T follicular helper cell (primary cell): ENCODE measurements around the gene NEDD9.

Source experiments
- DNase-seq: peaks from one replicate; pipeline ENCODE4 v3.0.0-alpha.2; 2020; ENCODE audit warnings: low read depth

NEDD9 gene

GRCh38 chr6:11233673-11234573 lies 1.5 kb upstream of the NEDD9 start:
- DNase-seq, result no peak

GRCh38 chr6:11232770-11233626 lies 530 bp upstream of the NEDD9 start:
- no peak for DNase-seq

DNA sequence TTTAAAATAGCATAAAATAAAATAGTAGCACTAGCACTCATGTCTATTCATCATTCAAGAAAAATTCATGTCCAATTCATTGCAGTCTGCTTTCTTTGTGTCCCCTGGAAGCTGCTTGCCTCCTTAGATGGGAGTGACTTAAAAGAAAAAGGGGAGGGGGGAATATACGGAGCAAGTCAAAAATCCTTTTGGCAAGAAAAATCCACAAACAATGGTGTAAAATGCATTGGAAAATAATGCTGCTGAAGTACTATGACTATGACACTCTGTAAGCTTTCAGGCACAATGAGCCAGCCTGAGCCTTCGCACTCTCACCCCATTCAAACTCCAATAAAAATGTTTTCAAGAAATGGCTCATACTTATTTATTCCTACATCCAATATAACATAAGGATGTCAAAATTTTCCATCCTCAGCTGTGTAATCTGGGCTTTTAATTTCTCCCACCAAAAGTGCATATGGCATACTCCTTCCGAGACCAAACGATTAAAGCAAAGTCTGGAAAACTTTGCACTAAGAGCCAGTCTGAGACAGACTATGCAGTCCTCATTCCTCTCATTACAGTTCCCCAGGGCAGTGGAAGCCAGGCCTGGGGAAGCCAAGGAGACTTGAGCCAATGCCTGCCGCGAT lies 790 bp downstream of the NEDD9 start:
- no peak for DNase-seq

GRCh38 chr6:11231108-11231463 lies 1.4 kb downstream of the NEDD9 start:
- DNase-seq, result no peak

- no peak for DNase-seq
These were observed 2.0 kb downstream of the NEDD9 start for GRCh38 chr6:11230158-11231107.

DNA sequence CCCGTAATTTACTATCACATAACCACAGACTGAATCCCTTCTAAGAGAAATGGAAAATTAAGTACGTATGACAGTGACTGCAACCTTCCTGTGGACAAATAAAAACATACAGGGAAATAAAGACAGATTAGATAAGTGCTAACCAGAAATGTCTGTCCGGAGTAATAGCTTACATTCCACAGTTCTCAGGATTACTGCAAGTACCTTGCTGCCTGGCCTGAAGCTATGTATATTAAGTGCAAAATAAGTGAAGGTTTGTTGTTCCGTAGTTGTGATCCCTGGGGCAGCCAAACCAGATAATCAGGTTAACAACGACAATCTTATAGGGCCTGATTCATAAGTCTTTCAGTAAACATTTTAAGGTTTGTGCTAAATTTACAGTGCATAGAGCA lies 2.8 kb downstream of the NEDD9 start:
- DNase-seq, result no peak

GRCh38 chr6:11228935-11229654 lies 3.4 kb downstream of the NEDD9 start:
- DNase-seq, result no peak

- no peak for DNase-seq
These were observed 4.8 kb downstream of the NEDD9 start for GRCh38 chr6:11227698-11228097.

GRCh38 chr6:11226005-11226404 lies 6.5 kb downstream of the NEDD9 start:
- DNase-seq, result no peak

DNA sequence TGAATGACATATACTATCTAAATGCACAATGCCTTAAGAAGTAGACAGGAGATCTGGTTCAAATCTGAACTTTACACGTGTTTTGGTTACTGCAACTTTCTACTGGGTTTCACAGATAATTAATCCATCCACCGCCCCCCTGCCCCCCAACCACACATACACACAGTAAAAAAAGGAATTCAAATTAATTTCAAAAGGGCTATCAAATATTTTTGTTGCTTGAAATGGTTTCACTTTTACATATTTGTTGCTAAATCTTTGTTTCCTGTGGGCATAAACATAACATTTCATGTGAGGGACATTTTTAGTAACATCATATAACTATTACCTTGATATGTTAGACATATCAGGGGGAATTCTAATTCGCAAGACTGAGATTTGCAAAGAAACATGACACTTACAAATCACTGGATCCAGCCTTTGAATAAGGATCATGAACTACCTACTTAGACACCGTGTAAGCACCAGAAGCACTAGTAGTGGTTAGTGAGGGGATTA lies 7.5 kb downstream of the NEDD9 start:
- DNase-seq, result no peak

- no peak for DNase-seq
These were observed 8.1 kb downstream of the NEDD9 start for GRCh38 chr6:11224252-11224965.

DNA sequence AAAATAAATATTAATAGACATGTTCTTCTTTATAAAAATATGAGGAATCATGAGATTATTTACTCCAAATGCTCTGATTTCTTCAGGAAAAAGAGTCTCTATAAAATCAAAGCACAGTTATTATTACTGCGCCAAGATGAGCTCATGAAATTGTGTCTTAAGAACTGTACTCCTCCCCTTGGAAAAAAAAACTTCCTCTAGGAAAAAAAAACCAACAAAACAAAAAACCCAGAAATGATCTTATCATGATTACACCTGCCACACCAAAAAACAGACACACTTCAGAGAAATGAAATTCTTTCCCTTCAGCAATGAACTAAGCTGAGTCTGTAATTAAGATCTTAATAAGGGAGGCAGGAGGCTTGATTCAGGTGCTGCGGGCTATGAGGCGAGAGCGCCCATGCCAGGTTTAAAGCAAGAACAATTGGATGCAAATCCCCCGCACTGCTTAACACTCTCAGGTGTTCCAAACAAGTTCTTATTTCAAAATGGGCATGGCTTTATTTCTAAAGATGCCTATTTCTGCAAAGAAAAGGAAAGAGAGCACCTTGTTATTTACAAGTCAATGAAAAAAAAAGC lies 9.1 kb downstream of the NEDD9 start:
- DNase-seq, result no peak

DNA sequence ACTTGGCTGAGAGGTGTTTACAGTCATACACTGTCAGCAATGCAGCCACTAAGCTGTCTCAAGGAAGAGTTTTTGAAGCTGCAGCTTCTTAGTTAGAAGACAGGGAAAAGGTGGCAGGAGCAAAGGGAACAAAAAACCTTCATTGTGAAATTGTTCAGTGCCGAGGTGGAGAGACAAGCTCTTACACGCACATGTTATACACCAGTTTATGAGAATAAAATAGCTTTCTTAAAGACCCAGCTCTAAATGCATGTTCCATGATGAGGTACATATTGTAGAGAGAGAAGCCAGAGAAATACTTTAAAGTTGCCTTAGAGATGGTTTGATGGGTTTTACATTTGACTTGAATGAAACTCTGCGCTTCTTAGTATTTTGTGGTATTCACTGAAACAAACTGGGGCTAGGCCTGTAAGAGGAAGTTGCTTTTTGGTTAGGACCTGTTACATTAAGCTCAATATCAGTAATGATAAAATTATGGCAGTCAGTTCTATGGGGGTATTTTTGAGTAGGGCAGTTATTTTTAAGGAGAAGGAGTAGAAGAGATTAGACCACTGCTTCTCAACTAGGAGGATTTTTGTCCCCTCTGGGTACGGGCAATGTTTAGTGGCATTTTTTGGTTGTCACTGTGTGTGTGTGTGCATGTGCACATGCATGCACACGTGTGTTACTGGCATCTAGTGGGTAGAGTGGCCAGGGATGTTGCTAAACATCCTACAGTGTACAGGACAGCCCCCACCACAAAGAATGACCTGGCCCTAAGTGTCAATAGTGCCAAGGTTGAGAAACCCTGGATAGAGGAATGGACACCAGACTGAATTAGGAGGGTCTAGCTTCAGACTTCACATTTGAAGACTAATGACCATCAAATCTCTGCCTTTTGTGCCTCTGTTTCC lies 9.8 kb downstream of the NEDD9 start:
- DNase-seq, result no peak

DNA sequence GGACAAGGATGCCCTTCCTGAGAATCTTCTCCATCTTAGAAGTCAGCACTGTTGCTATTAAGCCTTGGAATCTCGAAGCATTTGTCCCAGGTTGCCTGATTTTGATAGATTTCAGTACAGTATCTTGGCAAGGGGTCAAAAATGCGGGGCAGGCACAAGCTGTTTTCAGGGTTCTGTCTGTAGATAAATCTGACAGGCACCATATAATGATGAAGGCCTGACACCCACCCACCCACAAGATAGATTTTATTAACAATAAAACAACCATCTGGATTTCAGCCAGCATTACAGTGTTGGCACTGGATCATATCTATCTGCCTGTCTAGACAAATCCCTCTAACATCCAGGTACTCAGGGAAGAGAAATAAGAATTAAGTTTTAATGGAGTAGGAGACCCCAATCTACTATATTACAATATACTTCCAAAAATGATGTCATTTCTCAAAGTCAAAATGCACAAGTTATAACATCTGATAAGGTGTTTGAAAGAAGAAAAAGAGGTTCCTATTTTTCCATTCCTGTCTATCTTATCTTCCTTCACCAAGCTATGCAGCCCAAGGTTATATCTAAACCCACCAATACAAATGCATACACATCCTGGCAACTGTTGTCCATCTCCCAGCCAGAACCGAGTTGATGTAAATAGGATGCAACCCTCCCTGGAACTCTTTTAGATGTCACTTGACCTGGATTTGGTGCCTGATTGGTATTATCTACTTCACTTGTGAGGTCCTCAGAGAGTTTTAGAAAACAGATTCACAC lies 10.7 kb downstream of the NEDD9 start:
- DNase-seq, result no peak

DNA sequence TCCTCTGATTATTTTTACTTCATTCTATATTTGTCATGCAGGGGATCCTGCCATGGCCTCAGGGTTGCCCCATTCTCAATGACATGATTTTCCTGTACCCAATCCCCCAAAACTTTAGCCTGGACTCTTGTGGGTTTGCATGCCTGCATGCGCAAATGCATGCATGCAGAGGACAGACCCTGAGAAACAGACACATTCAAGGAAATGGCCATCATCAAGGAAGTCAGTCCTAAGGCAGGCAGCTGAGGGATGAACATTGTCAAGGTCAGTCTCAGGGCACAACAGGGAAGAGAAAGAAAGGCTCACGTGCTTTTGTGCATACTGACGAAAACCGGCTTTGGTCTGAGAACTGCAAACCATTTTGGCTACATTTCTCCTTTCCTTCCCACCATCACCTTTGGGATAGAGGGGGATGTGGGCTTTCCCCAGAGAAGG lies 13.1 kb downstream of the NEDD9 start:
- DNase-seq, result no peak

GRCh38 chr6:11218538-11219399 lies 13.7 kb downstream of the NEDD9 start:
- DNase-seq, result no peak

DNA sequence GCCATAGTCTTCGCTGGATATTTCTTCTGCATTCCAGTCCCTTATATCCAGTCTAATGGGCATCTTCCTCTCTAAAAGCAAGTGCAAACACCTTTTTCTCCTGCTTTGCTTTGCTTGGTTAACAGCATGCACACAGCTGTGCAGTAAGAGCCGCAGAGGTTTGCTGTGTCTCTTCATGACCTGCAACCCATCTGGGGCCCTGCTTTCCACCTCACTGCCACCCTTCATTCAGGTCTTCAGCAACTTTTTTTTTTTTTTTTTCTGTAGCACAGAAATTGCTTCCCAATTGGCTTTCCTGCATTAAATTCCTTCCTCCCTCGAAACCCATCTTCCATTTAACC lies 14.4 kb downstream of the NEDD9 start:
- no peak for DNase-seq
